ENCODE measurements around the gene SDCCAG8. TPM values are rescaled to one million over a fixed set of nuclear protein-coding genes. Genes with fewer than 3 reads are reported as not detected.

SDCCAG8 gene
- total and polyA plus RNA-seq, 2 experiments from 2014 or later: 23.3 to 38.5 TPM

DNA sequence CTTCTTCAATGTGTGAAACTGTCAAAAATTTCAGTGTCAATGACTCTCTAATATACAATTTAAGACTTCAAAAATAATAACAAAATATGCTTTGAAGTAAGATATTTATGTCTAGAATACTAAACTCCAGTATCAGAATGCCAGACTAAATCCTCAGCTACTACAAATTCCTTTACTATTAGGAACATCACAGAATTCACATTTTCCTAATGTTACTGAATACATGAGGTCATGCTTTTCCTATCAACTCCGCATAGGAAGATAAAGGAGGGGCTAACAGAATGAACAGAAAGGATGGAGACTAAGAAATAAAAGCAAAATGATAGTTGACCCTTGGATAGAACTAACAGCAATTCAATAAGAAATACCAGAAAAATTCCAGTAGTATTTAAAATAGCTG lies 292.7 kb downstream of the SDCCAG8 start:
- Histone ChIP-seq H3K27me3 (no peaks in the 10 kb centered on the region), H3K27ac (no peak overlapping the region), H3K9me3 (ENCODE audit: low read depth) (no peaks in the 10 kb centered on the region), H3K4me1 (ENCODE audit: low read depth) (no peaks in the 10 kb centered on the region), H3K36me3 (no peaks in the 10 kb centered on the region), H3K4me3 (no peak overlapping the region)
- TF ChIP-seq, protein P1, sequence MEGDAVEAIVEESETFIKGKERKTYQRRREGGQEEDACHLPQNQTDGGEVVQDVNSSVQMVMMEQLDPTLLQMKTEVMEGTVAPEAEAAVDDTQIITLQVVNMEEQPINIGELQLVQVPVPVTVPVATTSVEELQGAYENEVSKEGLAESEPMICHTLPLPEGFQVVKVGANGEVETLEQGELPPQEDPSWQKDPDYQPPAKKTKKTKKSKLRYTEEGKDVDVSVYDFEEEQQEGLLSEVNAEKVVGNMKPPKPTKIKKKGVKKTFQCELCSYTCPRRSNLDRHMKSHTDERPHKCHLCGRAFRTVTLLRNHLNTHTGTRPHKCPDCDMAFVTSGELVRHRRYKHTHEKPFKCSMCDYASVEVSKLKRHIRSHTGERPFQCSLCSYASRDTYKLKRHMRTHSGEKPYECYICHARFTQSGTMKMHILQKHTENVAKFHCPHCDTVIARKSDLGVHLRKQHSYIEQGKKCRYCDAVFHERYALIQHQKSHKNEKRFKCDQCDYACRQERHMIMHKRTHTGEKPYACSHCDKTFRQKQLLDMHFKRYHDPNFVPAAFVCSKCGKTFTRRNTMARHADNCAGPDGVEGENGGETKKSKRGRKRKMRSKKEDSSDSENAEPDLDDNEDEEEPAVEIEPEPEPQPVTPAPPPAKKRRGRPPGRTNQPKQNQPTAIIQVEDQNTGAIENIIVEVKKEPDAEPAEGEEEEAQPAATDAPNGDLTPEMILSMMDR (IDR thresholded peaks at IDR 0.05; ENCODE audit: low read depth, low read length): no peak
- DNase-seq (ENCODE audit: low read depth in 1 of 2, low spot score in 1 of 2): peak in 1 of 2 donors; percentile 11

DNA sequence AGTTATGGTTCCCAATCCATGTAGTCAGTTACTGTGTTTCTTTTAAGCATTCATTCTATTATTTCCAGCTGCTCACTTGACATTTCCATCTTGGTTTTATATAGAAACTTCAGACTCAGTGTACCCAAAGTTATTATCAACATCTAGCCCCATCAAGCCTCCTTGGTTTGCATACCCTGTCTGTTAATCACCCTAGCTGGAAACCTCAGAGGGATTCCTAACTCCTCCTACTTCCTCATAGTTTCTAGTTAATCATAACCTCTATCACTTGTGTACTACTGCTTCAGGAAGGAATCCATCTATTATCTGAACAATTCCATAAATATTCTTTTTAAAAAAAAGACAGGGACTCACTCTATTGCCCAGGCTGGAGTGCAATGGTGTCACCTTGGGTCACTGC lies 293.3 kb downstream of the SDCCAG8 start:
- Histone ChIP-seq H3K4me3 (no peak overlapping the region), H3K9me3 (ENCODE audit: low read depth) (no peaks in the 10 kb centered on the region), H3K27me3 (no peaks in the 10 kb centered on the region), H3K4me1 (ENCODE audit: low read depth) (no peaks in the 10 kb centered on the region), H3K36me3 (no peaks in the 10 kb centered on the region), H3K27ac (no peak overlapping the region)
- TF ChIP-seq, protein P1 (IDR thresholded peaks at IDR 0.05; ENCODE audit: low read depth, low read length): no peak
- DNase-seq (ENCODE audit: low read depth in 1 of 2, low spot score in 1 of 2): peak in 1 of 2 donors; percentile 59

Other genes starting within 250 kb of the SDCCAG8 start
- 36.7 and 76.9 TPM in 2 replicates for gene CEP170, start 760 bp upstream of the SDCCAG8 start, total RNA-seq
- gene CEP170, start 760 bp upstream of the SDCCAG8 start, polyA plus RNA-seq: 45.9 and 50.2 TPM in 2 replicates